Esophagus muscularis mucosa (tissue), 4 donors: ENCODE results near the gene TRPV3.

ENCODE experiments used
- EP300 ChIP-seq: sonication (generic); formaldehyde crosslinking; IDR thresholded peaks from one replicate; pipeline ENCODE4 v1.6.1; 2017; ENCODE audit warnings: antibody characterized with exemption
- POLR2AphosphoS5 ChIP-seq, 2 donors: sonication (generic); formaldehyde crosslinking; IDR thresholded peaks; one replicate each; pipeline ENCODE4 v1.6.1; 2017; ENCODE audit warnings: antibody characterized with exemption in 2 of 2
- TF ChIP-seq, protein P1 (sequence below), 3 experiments: fragments of 200-600 bp in 2 of 3; fragments of 450-650 bp in 1 of 3; sonication (generic) in 2 of 3; IDR thresholded peaks; one replicate each; pipeline ENCODE4 v1.5.1; 2017 to 2019; ENCODE audit warnings: antibody characterized with exemption in 3 of 3, mild to moderate bottlenecking in 2 of 3, moderate library complexity in 1 of 3

DNA sequence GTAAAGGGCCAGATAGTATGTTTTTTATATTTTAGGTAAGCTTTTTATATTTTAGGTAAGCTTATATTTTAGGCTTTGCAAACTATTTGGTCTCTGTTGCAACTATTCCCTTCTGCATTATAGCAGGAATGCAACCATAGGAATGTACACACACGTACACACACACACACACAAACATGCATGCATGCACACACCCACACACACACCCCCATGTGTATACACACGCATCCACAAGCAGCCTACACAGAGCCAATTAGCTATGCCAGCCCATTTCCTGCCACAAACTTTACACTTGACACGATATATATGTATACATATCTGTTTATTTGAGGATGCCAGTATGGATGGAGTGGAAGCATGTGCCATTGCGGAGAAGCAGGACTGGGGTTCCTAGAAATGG lies 7.5 kb upstream of the TRPV3 start:
- TF ChIP-seq, protein P1, sequence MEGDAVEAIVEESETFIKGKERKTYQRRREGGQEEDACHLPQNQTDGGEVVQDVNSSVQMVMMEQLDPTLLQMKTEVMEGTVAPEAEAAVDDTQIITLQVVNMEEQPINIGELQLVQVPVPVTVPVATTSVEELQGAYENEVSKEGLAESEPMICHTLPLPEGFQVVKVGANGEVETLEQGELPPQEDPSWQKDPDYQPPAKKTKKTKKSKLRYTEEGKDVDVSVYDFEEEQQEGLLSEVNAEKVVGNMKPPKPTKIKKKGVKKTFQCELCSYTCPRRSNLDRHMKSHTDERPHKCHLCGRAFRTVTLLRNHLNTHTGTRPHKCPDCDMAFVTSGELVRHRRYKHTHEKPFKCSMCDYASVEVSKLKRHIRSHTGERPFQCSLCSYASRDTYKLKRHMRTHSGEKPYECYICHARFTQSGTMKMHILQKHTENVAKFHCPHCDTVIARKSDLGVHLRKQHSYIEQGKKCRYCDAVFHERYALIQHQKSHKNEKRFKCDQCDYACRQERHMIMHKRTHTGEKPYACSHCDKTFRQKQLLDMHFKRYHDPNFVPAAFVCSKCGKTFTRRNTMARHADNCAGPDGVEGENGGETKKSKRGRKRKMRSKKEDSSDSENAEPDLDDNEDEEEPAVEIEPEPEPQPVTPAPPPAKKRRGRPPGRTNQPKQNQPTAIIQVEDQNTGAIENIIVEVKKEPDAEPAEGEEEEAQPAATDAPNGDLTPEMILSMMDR (IDR thresholded peaks at IDR 0.05) = no peak
- no peak for TF ChIP-seq EP300
- TF ChIP-seq POLR2AphosphoS5 (IDR thresholded peaks at IDR 0.05) = no peak
